Activated effector memory CD4-positive, alpha-beta T cell treated with anti-CD3 and anti-CD28 coated beads, Interleukin-2, amount 50 U/mL, for 16 hours (primary cell): ENCODE results near the gene CDC25A.
A peak's percentile ranks its signal among the peaks of the same experiment; 100 is the strongest.

Experiments used
- DNase-seq: peaks from one replicate; pipeline ENCODE4 v3.0.0-alpha.2; 2020

Gene CDC25A

GRCh38 chr3:48194446-48195071 is 6.3 kb upstream of the CDC25A start:
- DNase-seq, result peak; percentile 66

- no peak for DNase-seq
Measured at GRCh38 chr3:48190911-48191310, 2.7 kb upstream of the CDC25A start.

- no peak for DNase-seq
Measured at GRCh38 chr3:48189321-48189720, 1.1 kb upstream of the CDC25A start.

GRCh38 chr3:48187579-48188265 is 495 bp downstream of the CDC25A start:
- peak; percentile 75 for DNase-seq

- no peak for DNase-seq
Measured at GRCh38 chr3:48187301-48187578, 977 bp downstream of the CDC25A start.

- no peak for DNase-seq
Measured at GRCh38 chr3:48186631-48187300, 1.5 kb downstream of the CDC25A start.

- DNase-seq, result no peak
Measured at GRCh38 chr3:48185129-48185528, 3.1 kb downstream of the CDC25A start.

- DNase-seq, result no peak
Measured at GRCh38 chr3:48184299-48184698, 3.9 kb downstream of the CDC25A start.

- DNase-seq, result no peak
Measured at GRCh38 chr3:48180531-48181253, 7.5 kb downstream of the CDC25A start.

GRCh38 chr3:48180021-48180420 is 8.2 kb downstream of the CDC25A start:
- no peak for DNase-seq

GRCh38 chr3:48178072-48178471 is 10.1 kb downstream of the CDC25A start:
- no peak for DNase-seq

GRCh38 chr3:48157950-48158376 is 30.3 kb downstream of the CDC25A start:
- DNase-seq, result peak; percentile 80

- no peak for DNase-seq
Measured at GRCh38 chr3:48157202-48157840, 30.9 kb downstream of the CDC25A start.

GRCh38 chr3:48156163-48156562 is 32.1 kb downstream of the CDC25A start:
- no peak for DNase-seq

- no peak for DNase-seq
Measured at GRCh38 chr3:48155122-48155521, 33.1 kb downstream of the CDC25A start.

GRCh38 chr3:48151807-48152427 is 36.3 kb downstream of the CDC25A start:
- DNase-seq, result no peak

GRCh38 chr3:48151058-48151806 is 37.0 kb downstream of the CDC25A start:
- peak; percentile 81 for DNase-seq

GRCh38 chr3:48143992-48144391 is 44.2 kb downstream of the CDC25A start:
- no peak for DNase-seq

- no peak for DNase-seq
Measured at GRCh38 chr3:48143567-48143966, 44.6 kb downstream of the CDC25A start.

GRCh38 chr3:48142316-48142870 is 45.8 kb downstream of the CDC25A start:
- DNase-seq, result no peak

GRCh38 chr3:48141604-48142137 is 46.5 kb downstream of the CDC25A start:
- no peak for DNase-seq
